Measurements from ENCODE around the gene SULF2.

SULF2 gene

DNA sequence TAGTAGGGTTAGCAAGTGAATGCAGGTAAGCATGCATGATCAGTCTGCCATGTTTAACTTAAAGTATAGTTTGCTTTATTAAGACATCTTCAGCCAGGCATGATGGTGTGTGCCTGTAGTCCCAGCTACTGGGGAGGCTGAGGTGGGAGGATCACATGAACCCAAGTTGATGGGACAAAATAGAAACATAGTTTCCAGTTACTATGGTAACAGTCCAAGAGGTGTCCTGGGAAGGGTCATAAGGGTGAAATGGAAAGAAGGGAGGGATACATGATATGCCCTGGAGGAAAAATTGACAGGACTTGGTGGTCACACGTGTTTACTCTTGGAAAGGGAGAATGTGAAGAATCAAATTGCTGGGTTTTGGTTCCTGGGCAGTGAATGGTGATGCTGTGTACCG, 139.6 kb downstream of the SULF2 start:
- no peaks in the 10 kb centered on the region for H3K27me3 ChIP-seq (ENCODE audit: control insufficient read depth, insufficient read depth, low read length)
- no peaks in the 10 kb centered on the region for H3K79me2 ChIP-seq
- H3K36me3 ChIP-seq (ENCODE audit: control insufficient read depth, insufficient read depth, low read length) = no peaks in the 10 kb centered on the region
- H3K4me2 ChIP-seq (ENCODE audit: low read length) = no peak overlapping the region
- H3K27ac ChIP-seq = peak overlapping the region; percentile 75
- no peak for TF ChIP-seq CTCF (IDR thresholded peaks at IDR 0.05)
- H3K4me3 ChIP-seq (ENCODE audit: low read depth, low read length) = no peak overlapping the region
- no peak overlapping the region for H3K9ac ChIP-seq
- no peaks in the 10 kb centered on the region for H3K9me3 ChIP-seq (ENCODE audit: control insufficient read depth, low read length)
- peaks cover 41% of the 10 kb centered on the region for H3K4me1 ChIP-seq
- no peak overlapping the region for H2AFZ ChIP-seq

- Histone ChIP-seq H3K9ac (no peak overlapping the region), H3K36me3 (ENCODE audit: control insufficient read depth, insufficient read depth, low read length) (no peaks in the 10 kb centered on the region), H3K4me2 (ENCODE audit: low read length) (no peak overlapping the region)
These were observed 142.7 kb downstream of the SULF2 start for GRCh38 chr20:47642624-47643023.

GRCh38 chr20:47642118-47642517, 143.2 kb downstream of the SULF2 start:
- Histone ChIP-seq H3K27ac (no peak overlapping the region), H3K36me3 (ENCODE audit: control insufficient read depth, insufficient read depth, low read length) (no peaks in the 10 kb centered on the region), H3K9me3 (ENCODE audit: control insufficient read depth, low read length) (no peaks in the 10 kb centered on the region), H3K4me2 (ENCODE audit: low read length) (no peak overlapping the region), H3K4me3 (ENCODE audit: low read depth, low read length) (no peak overlapping the region), H3K4me1 (peaks cover 13% of the 10 kb centered on the region), H2AFZ (no peak overlapping the region), H3K79me2 (no peaks in the 10 kb centered on the region), H3K27me3 (ENCODE audit: control insufficient read depth, insufficient read depth, low read length) (no peaks in the 10 kb centered on the region), H3K9ac (no peak overlapping the region)
- no peak for TF ChIP-seq CTCF (IDR thresholded peaks at IDR 0.05)

More at GRCh38 chr20:47642624-47643023, 142.7 kb downstream of the SULF2 start:
- Histone ChIP-seq H2AFZ (no peak overlapping the region), H3K79me2 (no peaks in the 10 kb centered on the region), H3K4me1 (peaks cover 18% of the 10 kb centered on the region), H3K27ac (no peak overlapping the region), H3K27me3 (ENCODE audit: control insufficient read depth, insufficient read depth, low read length) (no peaks in the 10 kb centered on the region), H3K9me3 (ENCODE audit: control insufficient read depth, low read length) (no peaks in the 10 kb centered on the region), H3K4me3 (ENCODE audit: low read depth, low read length) (no peak overlapping the region)
- no peak for TF ChIP-seq CTCF (IDR thresholded peaks at IDR 0.05)

DNA sequence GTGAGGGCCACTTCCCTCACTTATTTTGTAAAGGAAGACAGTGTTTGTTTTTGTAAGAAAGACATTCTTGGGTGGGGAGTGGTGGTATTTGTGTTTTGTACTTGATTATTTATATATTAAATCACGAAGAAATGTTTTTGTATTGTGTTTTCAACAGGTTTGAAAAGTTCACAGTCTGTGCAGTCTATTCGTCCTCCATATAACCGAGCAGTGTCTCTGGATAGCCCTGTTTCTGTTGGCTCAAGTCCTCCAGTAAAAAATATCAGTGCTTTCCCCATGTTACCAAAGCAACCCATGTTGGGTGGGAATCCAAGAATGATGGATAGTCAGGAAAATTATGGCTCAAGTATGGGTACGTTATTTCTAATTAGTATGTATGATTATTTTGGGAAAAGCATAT, 146.4 kb downstream of the SULF2 start:
- Histone ChIP-seq H3K4me1 (no peaks in the 10 kb centered on the region), H3K36me3 (ENCODE audit: control insufficient read depth, insufficient read depth, low read length) (no peaks in the 10 kb centered on the region), H3K27ac (peak overlapping the region; percentile 5), H3K9me3 (ENCODE audit: control insufficient read depth, low read length) (no peaks in the 10 kb centered on the region), H3K4me2 (ENCODE audit: low read length) (no peak overlapping the region), H3K27me3 (ENCODE audit: control insufficient read depth, insufficient read depth, low read length) (no peaks in the 10 kb centered on the region), H3K4me3 (ENCODE audit: low read depth, low read length) (no peak overlapping the region), H2AFZ (no peak overlapping the region), H3K79me2 (no peaks in the 10 kb centered on the region), H3K9ac (no peak overlapping the region)
- TF ChIP-seq CTCF (IDR thresholded peaks at IDR 0.05) = no peak

DNA sequence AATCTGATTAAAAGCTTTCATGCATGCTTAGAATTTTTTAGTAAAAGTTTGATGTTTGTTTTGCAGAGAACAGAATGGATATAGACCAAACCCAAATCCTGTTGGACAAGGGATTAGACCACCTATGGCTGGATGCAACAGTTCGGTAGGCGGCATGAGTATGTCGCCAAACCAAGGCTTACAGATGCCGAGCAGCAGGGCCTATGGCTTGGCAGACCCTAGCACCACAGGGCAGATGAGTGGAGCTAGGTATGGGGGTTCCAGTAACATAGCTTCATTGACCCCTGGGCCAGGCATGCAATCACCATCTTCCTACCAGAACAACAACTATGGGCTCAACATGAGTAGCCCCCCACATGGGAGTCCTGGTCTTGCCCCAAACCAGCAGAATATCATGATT, 150.0 kb downstream of the SULF2 start:
- Histone ChIP-seq H3K27me3 (ENCODE audit: control insufficient read depth, insufficient read depth, low read length) (no peaks in the 10 kb centered on the region), H3K27ac (no peak overlapping the region), H3K4me2 (ENCODE audit: low read length) (no peak overlapping the region), H3K9ac (no peak overlapping the region), H3K36me3 (ENCODE audit: control insufficient read depth, insufficient read depth, low read length) (no peaks in the 10 kb centered on the region), H3K79me2 (no peaks in the 10 kb centered on the region), H2AFZ (no peak overlapping the region), H3K4me1 (no peaks in the 10 kb centered on the region), H3K9me3 (ENCODE audit: control insufficient read depth, low read length) (no peaks in the 10 kb centered on the region), H3K4me3 (ENCODE audit: low read depth, low read length) (no peak overlapping the region)
- TF ChIP-seq CTCF (IDR thresholded peaks at IDR 0.05) = no peak

Data from parathyroid adenoma (tissue), 2 donors.